Measurements from ENCODE around the gene LHFPL6.
A peak's percentile ranks its signal among the peaks of the same experiment; 100 is the strongest.

The LHFPL6 gene

DNA sequence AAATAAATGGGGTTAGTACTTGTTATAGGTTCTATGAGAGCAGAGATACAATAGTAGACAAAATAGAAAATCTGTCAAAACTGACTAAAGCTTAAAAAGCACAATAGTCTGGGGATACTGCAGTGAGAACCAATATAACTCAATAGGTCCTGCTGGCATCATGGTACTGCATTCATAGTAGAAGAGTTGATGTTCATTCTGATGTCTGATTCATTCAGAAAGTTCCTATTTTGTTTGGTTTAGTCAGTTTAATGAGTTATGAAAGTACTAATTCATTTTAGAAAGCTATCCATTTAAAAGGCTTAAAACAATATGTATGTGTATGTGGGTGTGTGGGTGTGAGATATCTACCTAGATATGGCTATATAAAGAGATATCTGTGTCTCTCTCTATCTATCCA, 152.8 kb downstream of the LHFPL6 start:
- DNase-seq: no peak
- intact Hi-C loops (cut with DNase I): no loop called here

- intact Hi-C loops (cut with DNase I): no loop called here
- DNase-seq: peak in 4 of 42 donors; percentile 3 to 20 (median 8)
These were observed 154.2 kb downstream of the LHFPL6 start for GRCh38 chr13:39448834-39449233.

DNA sequence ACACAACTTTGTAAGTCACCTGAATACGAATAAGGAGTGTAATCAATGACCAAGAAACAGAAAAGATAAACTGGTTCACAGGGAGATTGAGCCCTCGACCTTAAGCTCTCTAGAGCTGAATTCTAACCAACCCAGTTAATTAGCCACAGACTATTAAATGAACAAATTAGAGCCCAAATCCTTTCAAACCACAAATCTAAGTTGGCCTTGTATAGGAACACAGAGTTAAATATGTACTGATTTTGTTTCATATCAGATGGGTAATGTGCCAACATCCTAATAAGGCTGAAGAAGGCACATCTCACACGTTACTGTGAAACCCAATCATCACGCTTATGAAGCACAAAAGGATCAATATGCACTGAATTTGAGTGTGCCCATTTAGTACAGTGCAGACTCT, 156.1 kb downstream of the LHFPL6 start:
- intact Hi-C loops (cut with DNase I): no loop called here
- no peak for DNase-seq

DNA sequence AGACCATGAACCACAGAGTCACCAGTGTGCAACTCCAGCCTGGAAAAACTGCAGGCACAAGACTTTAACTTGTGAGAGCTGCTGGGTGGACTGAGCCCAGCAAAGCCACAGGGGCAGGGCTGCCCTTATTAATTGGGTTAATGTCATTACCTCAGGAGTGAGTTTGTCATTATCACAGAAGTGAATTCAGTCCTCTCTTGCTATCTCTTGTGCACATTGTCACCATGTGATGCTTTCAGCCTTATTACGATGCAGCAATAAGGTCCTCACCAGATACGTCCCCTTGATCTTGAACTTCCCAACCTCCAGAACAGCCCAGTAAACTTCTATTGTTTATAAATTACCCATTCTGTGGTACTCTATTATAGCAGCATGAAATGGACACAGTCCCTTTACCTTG, 158.1 kb downstream of the LHFPL6 start:
- intact Hi-C loops (cut with DNase I): no loop called here
- DNase-seq: no peak

- intact Hi-C loops (cut with DNase I): no loop called here
- no peak for DNase-seq
These were observed 169.3 kb downstream of the LHFPL6 start for GRCh38 chr13:39433651-39434050.

- DNase-seq: no peak
- intact Hi-C loops (cut with DNase I): no loop called here
These were observed 170.8 kb downstream of the LHFPL6 start for GRCh38 chr13:39432196-39432595.

- intact Hi-C loops (cut with DNase I): no loop called here
These were observed 180.0 kb downstream of the LHFPL6 start for GRCh38 chr13:39422845-39423565.

DNA sequence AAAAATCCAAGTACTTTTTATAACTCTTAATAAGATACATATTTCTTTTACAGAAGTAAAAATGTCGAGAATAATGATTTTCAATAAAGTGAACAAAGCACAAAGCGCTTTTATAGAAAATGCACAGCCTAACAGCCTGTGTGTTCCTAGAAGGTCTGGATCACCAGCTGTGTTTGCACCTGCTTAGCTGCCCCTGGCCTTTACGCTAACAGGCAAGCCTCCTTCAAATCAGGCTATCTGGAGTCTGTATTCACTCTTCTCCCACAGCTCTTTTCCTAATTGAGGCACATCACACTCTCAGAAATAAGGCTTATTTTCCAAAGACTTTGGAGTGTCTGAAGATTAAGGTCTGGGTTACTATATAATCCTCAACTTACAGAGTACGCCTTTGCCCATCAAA, 183.1 kb downstream of the LHFPL6 start:
- intact Hi-C loops (cut with DNase I): loop anchor here (5.0 kb wide), 1 partner anchor 192 kb away; no protein-coding TSS in a partner anchor
- DNase-seq: no peak

More at GRCh38 chr13:39422845-39423565, 180.0 kb downstream of the LHFPL6 start:
- DNase-seq: no peak

DNA sequence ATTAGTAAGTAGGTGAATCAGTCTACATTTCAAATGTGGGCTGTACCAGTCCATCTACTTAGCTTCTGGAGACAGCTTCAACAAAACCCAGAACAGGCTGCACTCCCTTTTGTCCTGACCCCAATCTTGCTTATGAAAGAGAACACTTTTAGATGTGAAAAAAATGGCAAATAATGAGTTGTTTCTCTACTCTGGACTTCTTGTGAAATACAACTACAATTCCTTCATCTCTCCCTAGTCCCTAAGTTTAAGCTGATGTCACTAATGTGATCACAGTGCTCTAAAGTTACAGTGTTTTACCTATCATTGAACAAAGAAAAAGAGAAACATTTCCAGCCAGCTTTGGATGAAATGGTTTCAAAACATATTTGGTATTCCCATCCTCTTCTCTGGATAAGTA, 183.9 kb downstream of the LHFPL6 start:
- intact Hi-C loops (cut with DNase I): loop anchor here (5.0 kb wide), 1 partner anchor 193 kb away; no protein-coding TSS in a partner anchor
- DNase-seq: no peak

- DNase-seq: no peak
- intact Hi-C loops (cut with DNase I): loop anchor here (5.0 kb wide), 1 partner anchor 194 kb away; no protein-coding TSS in a partner anchor
These were observed 184.6 kb downstream of the LHFPL6 start for GRCh38 chr13:39418424-39418823.

- peak in 22 of 42 donors; percentile 4 to 73 (median 28) for DNase-seq
These were observed 185.3 kb downstream of the LHFPL6 start for GRCh38 chr13:39417643-39418042.

DNA sequence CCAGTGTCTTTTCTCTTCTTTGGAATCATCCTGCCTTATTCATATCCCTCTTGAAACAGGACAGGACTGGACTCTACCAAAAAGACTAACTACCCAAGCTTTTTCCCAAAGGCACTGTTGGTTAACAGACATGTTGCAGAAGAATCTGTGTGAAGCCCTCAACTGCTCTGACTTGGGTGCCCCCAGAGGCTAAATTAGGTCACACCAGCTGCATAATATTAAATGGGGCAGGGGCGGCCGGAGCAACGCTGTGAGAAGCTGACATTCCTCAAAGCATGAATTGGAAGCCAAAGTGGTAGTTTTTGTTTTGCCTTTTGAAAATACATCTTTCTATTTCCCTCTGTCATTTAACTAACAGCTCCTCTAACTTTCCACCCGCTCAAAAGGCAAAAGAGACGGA, 185.9 kb downstream of the LHFPL6 start:
- DNase-seq: peak in 31 of 42 donors; percentile 6 to 69 (median 29)

More at GRCh38 chr13:39417643-39418042, 185.3 kb downstream of the LHFPL6 start:
- intact Hi-C loops (cut with DNase I): loop anchor here (5.0 kb wide), 1 partner anchor 195 kb away; no protein-coding TSS in a partner anchor

DNA sequence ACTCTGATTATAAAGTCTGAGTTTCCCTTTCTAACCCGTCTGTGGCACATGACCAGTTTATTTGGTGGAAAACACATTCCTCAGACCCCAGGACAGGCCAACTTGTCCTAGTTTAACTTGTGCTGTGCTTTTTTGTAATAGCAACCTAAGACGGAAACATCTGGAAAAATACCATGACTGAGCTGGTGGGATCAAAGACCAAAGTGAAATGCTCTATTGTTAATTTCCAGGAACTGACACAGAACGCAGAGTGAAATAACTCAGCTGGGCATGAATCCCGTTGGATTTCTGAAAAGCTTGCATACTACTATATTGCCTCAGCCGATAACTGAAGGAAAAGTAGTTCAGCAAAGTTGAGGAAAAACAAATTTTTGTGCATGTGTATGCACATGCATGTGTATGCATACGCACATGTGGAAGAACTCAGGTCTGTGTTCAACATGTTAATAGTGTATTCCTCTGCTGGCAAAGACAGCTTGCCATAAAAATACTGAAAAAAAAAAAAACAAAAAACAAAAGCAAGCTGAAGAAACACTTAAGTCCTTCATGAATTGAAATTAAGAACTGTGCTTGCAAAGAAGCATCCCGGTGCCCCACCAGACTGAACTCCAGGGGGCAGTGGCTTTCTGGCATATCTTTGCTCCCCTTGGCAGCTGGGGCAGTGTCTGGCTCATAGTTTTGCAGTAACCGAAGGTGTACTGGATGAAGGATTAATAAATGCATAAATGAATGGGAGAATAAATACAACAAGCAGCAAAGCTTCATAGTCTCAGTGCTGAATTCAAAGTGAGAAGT, 187.8 kb downstream of the LHFPL6 start:
- intact Hi-C loops (cut with DNase I): loop anchor here (5.0 kb wide), 1 partner anchor 197 kb away; no protein-coding TSS in a partner anchor
- peak in 41 of 42 donors; percentile 11 to 83 (median 56) for DNase-seq

More for the DNA sequence above, 185.9 kb downstream of the LHFPL6 start:
- intact Hi-C loops (cut with DNase I): loop anchor here (5.0 kb wide), 1 partner anchor 195 kb away; no protein-coding TSS in a partner anchor

DNA sequence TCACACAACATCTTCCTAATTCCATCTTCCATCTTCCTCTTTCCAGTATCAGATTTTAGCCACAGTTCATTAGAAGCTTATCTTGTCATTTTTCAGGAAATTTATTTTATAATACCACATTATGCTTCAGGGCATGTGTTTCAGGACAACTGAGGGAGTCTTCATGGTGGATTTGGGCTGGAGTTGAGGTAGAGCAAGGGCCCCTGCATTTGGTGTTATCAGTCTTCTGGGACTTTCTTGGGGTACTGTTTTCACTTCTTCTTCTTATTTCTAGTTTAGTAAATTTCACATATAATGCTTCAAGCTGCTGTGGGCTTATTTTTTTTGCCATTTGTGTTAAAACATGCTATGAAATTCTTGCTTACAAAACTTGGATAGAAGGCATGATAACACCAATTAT, 188.7 kb downstream of the LHFPL6 start:
- DNase-seq: no peak
- intact Hi-C loops (cut with DNase I): loop anchor here (5.0 kb wide), 1 partner anchor 188 kb away; the partner anchor contains the start of gene LHFPL6

GRCh38 chr13:39411511-39411910, 191.5 kb downstream of the LHFPL6 start:
- DNase-seq: no peak
- intact Hi-C loops (cut with DNase I): loop anchor here (5.0 kb wide), 1 partner anchor 191 kb away; the partner anchor contains the start of gene LHFPL6

DNA sequence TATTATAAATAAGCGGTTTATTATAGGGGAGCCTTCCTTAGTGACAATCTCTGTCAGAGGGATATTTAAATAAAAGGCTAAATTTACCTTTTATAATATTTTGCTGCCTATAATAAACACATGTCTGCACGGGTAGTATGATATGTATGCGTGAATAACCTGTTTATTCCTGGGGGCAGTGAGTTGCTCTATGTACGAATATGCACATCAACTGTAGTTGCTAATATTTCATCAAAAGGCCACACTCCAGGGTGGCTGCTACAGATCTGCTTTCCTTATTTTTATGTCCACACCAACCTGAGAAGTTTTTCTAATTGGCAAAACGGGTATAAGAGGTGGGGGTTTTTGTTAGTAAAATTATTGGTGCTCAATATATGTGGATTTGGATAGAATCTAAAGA, 192.0 kb downstream of the LHFPL6 start:
- intact Hi-C loops (cut with DNase I): loop anchor here (5.0 kb wide), 1 partner anchor 191 kb away; the partner anchor contains the start of gene LHFPL6
- DNase-seq: no peak

DNA sequence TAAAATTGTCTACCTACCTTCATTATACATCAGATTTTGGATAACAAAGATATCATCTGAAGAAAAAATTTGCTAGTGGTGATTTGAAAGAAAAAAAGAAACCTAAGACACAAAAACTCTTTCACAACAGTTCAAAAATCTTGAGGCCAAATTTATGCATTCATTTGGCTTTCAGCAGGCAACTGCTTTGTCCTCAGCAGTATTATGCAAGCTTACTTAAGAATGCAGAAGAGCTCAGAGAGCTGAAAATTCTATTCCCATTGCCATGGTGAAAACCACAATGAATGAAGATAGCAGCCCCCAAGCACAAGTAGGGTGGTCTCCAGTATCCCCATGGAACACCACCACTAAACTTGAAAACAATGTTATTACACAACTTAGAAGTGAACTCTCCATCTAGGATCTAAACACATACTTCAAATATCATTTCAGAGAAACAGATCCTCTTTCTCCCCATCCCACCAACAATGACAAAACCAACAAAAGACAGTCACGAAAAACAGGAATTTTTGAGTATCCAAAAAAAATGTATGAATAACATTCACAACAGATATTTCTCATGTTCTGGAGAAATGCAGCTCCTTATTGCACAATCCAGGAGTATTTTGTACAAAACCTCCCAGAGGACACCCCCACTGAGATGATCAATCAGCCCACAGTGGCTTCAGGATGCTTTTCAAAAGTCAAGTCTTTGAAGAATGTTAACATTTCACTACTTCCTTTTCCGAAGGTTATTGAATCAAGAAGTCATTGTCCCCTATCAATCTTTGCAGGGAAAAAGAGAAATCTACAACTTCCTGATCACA, 192.7 kb downstream of the LHFPL6 start:
- no peak for DNase-seq
- intact Hi-C loops (cut with DNase I): loop anchor here (5.0 kb wide), 1 partner anchor 192 kb away; the partner anchor contains the start of gene LHFPL6

GRCh38 chr13:39408512-39408911, 194.5 kb downstream of the LHFPL6 start:
- DNase-seq: no peak
- intact Hi-C loops (cut with DNase I): no loop called here

GRCh38 chr13:39407786-39408185, 195.2 kb downstream of the LHFPL6 start:
- intact Hi-C loops (cut with DNase I): no loop called here
- DNase-seq: no peak

Data from head of caudate nucleus (tissue), 42 donors.